Skeletal muscle satellite cell (primary cell): Measurements from ENCODE around the gene MRPL41.

ENCODE experiments used
- H3K27me3 ChIP-seq: 2 replicates; pipeline ENCODE4 v1.7.0; 2013; ENCODE audit warnings: low read length; ENCODE audit not compliant: control insufficient read depth, insufficient read depth
- H3K36me3 ChIP-seq: 2 replicates; pipeline ENCODE4 v1.7.0; 2013; ENCODE audit warnings: mild to moderate bottlenecking, control low read depth, low read length; ENCODE audit not compliant: insufficient read depth
- H3K4me1 ChIP-seq: 2 replicates; pipeline ENCODE4 v1.7.0; 2013; ENCODE audit warnings: low read length; ENCODE audit not compliant: control insufficient read depth, insufficient read depth
- H3K4me2 ChIP-seq: 2 replicates; pipeline ENCODE4 v1.7.0; 2013; ENCODE audit warnings: mild to moderate bottlenecking, low read length
- H3K4me3 ChIP-seq: 2 replicates; pipeline ENCODE4 v1.7.0; 2013; ENCODE audit warnings: low read length
- H3K9ac ChIP-seq: 2 replicates; pipeline ENCODE4 v1.7.0; 2013; ENCODE audit warnings: mild to moderate bottlenecking, low read depth, low read length, moderate library complexity
- H3K9me3 ChIP-seq: replicated peaks from 2 replicates; pipeline ENCODE4 v1.7.0; 2013; ENCODE audit warnings: mild to moderate bottlenecking, control low read depth, low read length

Gene MRPL41

DNA sequence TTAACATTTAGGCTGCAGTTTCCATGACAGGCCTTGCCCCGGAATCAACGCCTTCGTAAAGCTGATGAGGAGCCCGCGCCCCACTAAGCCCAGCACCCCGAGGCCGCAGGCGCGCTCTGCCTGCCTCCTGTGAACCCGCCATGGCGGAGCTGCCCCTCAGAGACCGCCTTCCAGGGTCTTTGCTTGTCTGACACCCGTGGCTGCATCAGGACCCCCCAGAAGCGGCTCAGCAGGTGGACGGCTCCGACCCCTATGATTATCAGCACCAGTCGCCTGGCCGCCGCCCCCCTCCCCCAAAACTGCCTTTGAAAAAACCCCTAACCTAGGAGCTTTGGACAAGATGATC is 27.6 kb downstream of the MRPL41 start:
- Histone ChIP-seq H3K9me3 (no peaks in the 10 kb centered on the region), H3K4me2 (peak overlapping the region; percentile 87), H3K36me3 (peaks cover 41% of the 10 kb centered on the region), H3K9ac (peak overlapping the region; percentile 79), H3K4me1 (peaks cover 20% of the 10 kb centered on the region), H3K4me3 (peak overlapping the region; percentile 97), H3K27me3 (no peaks in the 10 kb centered on the region)

DNA sequence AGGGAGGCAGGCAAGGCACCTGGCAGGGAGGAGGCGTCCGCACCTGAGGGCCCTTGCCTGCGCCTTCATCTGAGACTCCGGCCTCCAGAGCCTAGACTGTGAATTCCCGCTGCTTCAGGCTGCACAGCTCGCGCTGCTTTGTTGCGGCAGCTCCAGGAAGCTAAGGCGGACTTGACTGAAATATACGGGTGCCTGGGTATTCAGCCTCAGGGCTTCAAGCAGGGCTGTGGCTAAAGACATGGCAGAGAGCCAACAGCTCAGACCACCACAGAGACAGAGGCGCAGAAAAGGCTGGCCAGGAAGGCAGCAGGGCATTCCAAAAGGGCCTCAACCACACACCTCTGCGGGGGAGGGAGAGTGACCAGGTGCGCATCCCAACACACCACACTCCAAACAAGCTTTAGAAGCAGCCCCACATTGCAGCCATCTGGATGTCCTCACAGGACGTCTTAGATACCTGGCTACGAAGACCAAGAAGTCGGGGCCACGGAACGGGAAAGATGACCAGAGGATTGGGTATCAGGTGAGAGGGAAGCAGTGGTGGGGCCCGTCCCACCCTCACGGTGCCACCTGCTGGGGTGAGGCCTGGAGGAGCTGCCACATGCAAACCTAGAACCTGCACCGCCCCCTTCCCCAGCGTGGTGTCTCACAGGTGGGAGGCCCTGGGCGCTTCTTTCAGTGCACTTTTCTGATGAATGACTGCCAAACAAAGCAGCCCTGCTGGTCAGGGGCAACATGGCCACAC is 28.7 kb downstream of the MRPL41 start:
- Histone ChIP-seq H3K4me1 (peaks cover 20% of the 10 kb centered on the region), H3K9me3 (no peaks in the 10 kb centered on the region), H3K9ac (no peak overlapping the region)

DNA sequence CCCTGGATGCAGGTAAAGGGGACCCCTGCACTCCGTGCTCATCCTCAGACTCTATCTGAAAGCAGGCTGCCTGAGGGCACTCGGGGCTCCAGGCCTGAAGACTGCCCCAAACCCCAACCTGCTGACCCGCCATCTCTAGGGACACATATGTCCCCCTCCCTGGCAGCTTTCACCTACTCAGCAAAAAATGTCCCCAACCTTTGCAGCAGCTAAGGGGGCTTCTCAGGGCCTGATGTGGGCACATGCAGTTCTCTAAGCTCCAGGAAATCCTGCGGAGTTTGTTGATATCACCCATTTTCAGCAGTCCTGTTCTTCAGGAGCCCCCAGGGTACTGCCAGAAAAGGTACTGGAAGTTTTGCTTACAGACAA is 29.3 kb downstream of the MRPL41 start:
- Histone ChIP-seq H3K4me3 (no peak overlapping the region), H3K9ac (no peak overlapping the region), H3K36me3 (peaks cover 33% of the 10 kb centered on the region), H3K27me3 (no peaks in the 10 kb centered on the region), H3K9me3 (no peaks in the 10 kb centered on the region), H3K4me1 (peaks cover 19% of the 10 kb centered on the region), H3K4me2 (no peak overlapping the region)

More for the DNA sequence above, 28.7 kb downstream of the MRPL41 start:
- Histone ChIP-seq H3K36me3 (peaks cover 33% of the 10 kb centered on the region), H3K27me3 (no peaks in the 10 kb centered on the region), H3K4me2 (no peak overlapping the region), H3K4me3 (no peak overlapping the region)

DNA sequence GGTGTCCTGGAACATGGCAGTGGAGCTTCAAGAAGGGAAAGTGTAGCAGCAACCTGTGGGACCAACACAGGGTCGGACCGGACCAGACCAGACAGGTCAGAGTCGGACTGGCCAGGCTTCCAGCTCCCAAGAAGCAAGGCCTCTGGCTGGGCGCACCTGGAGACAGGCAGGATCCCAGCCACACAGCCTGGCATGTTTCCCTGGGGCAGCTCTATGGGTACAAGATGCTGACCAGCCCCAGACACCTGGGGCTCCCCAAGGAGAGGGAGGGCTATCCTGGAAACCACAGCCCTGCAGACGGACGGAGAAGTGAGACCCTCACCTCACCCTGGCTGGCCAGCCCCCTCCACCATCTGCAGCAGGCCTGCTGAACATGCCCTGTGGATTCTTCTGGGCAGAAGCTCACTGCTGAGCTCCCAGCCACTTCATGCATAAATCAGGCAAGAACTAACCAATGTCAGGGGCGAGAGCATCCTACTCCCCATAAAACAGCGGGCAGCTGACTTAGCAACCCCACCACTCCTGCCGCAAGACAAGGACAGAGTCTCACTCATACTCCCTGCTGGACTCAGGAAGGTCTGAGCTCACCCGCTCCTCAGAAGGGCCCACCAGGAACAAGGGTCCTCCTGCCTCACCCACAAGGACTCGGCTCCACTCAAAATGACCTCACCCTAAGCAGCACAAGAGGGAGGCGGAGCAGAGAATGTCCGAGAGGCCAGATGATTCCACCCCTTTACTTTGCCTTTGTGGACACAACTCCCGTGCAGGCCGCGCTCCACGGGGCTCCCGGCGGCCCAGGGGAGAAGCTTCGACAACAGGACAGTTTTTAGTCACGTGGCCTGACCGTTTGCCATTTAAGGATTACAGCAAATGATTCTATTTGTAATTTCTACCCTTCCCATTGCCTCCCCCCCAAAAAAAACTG is 29.9 kb downstream of the MRPL41 start:
- Histone ChIP-seq H3K9ac (no peak overlapping the region), H3K27me3 (no peaks in the 10 kb centered on the region), H3K4me2 (no peak overlapping the region), H3K9me3 (no peaks in the 10 kb centered on the region), H3K4me3 (no peak overlapping the region), H3K36me3 (peaks cover 38% of the 10 kb centered on the region), H3K4me1 (peaks cover 14% of the 10 kb centered on the region)

DNA sequence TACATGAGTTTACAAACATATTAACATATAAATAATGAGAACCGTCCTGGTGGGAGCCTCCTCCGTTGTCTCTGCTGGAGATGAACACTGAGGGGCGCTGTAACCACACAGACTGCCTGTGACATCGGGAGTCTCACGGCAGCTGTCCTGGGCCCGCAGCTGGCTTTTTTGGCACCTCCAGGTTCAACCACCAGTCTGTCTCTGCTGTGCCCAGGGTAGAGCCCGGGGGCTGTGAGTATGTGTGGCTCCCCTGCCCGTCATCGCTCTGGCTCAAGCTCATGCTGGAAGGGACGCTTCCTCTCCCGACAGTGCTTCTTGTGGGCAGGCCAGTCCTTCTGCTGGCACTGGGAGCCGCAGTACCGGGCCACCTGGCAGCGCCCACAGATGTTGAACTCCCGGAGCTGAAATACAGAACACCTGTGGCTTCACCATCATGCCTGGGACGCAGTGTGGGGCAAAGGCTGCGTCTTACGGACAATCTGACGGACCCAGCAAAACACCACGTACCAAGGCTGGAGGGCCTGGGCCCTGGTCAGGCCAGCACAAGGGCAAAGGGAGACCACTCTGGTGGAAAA is 30.7 kb downstream of the MRPL41 start:
- Histone ChIP-seq H3K9ac (no peak overlapping the region), H3K36me3 (peaks cover 45% of the 10 kb centered on the region)

DNA sequence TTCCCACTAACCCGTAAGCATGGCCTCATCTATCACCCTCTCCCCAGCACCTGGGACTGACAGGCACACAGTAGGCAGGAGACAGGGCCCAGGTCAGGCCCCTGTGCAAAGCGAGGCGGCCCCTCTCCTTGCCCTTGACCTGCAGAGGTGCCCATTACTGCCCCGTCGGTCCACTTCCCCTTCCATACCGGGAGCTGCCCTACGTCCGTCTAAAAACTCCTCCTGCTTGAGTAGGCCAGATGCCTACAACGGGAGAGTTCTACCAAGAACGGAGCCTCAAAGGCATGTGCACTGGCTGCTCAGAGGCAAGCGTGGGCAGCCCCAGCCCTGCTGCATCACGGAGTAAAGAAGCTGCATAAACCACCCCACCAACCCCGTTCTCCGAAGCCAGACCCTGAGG is 31.7 kb downstream of the MRPL41 start:
- no peak overlapping the region for H3K4me2 ChIP-seq
- no peaks in the 10 kb centered on the region for H3K9me3 ChIP-seq
- no peak overlapping the region for H3K9ac ChIP-seq
- H3K4me3 ChIP-seq, result no peak overlapping the region
- H3K4me1 ChIP-seq, result peaks cover 6% of the 10 kb centered on the region
- H3K36me3 ChIP-seq, result peaks cover 55% of the 10 kb centered on the region
- H3K27me3 ChIP-seq, result no peaks in the 10 kb centered on the region

More for the DNA sequence above, 30.7 kb downstream of the MRPL41 start:
- H3K4me2 ChIP-seq, result no peak overlapping the region
- no peaks in the 10 kb centered on the region for H3K9me3 ChIP-seq
- H3K4me1 ChIP-seq, result peaks cover 9% of the 10 kb centered on the region
- H3K27me3 ChIP-seq, result no peaks in the 10 kb centered on the region
- no peak overlapping the region for H3K4me3 ChIP-seq

DNA sequence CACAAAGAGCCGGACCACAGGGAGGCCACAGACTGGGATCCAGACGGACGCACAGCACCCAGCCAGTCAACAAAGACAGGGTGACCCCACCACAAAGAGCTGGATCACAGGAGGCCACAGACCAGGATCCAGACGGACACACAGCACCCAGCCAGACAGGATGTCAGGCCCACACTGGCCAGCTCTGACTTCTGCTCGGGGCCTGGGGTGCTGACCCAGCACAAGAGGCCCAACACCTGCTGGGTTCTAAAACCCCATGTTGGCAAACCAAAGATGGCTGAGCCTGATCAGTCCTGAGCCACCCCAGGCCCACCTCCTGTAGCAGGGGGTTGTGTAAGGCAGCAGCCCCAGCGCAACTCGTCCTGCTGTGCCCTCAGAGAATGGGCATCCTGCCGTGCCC is 32.3 kb downstream of the MRPL41 start:
- Histone ChIP-seq H3K9me3 (no peaks in the 10 kb centered on the region), H3K4me2 (no peak overlapping the region), H3K4me1 (peaks cover 9% of the 10 kb centered on the region), H3K27me3 (no peaks in the 10 kb centered on the region), H3K36me3 (peaks cover 59% of the 10 kb centered on the region), H3K4me3 (no peak overlapping the region), H3K9ac (no peak overlapping the region)

DNA sequence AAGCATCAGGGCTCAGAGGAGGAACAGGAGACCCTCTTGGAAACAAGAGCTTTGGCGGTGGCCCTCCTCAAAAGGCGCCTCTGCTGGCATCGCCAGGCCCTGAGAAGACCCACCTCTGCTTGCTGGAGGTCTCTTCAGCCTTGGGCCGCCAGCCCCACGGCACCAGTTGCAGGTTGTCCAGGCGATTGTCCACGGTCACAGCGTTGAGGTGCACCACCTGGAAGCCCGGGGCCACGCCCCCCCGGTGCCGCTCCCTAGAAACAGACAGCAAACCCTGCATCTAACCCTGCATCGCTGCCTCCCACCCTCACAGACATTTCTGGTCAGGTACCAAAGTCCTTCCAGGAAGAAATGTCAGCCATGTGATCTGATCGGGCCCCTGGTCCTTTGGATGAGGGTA is 35.2 kb downstream of the MRPL41 start:
- no peak overlapping the region for H3K4me2 ChIP-seq
- no peak overlapping the region for H3K9ac ChIP-seq
- H3K4me1 ChIP-seq, result peaks cover 9% of the 10 kb centered on the region
- no peak overlapping the region for H3K4me3 ChIP-seq
- no peaks in the 10 kb centered on the region for H3K9me3 ChIP-seq
- peaks cover 52% of the 10 kb centered on the region for H3K36me3 ChIP-seq
- H3K27me3 ChIP-seq, result no peaks in the 10 kb centered on the region

DNA sequence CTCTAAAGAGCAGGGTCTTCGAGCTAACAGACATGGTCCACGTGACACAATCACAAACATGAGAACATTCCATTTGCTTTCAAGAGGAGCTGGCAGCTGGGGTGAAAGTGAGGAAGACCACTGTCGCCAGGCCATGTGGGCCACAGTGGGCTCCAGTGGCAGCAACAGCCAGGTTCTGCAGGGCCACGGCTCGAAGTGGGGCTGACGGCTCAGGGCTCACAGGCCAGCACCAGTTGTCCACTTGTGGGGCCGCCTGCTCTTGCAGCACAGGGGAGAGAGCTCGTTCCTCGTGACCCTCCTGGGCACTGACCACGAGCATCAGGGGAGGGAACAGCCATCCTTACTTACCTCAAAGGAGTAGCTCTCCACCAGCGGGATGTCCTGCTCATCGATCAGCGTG is 36.6 kb downstream of the MRPL41 start:
- Histone ChIP-seq H3K9me3 (no peaks in the 10 kb centered on the region), H3K4me3 (no peak overlapping the region), H3K4me2 (no peak overlapping the region), H3K36me3 (peaks cover 40% of the 10 kb centered on the region), H3K27me3 (no peaks in the 10 kb centered on the region), H3K4me1 (peaks cover 9% of the 10 kb centered on the region), H3K9ac (no peak overlapping the region)

DNA sequence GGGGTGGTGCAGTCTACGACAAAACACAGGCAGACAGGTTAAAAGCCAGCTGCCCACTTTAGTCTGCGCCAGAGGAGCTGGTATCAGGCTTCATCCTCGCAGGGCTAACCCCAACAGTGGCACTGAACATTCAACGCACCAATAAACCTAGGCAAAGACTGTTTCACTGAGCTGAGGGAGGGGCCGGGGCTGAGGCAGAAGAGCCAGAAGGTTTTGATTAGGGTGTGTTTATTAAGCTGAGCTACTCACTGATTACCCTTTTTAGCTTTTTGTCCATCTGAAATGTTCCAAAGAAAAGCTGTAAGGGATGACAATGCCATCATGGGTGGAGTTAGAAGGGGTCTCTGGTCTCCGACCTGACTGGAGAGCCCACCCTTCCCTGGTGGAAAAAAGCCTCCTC is 37.2 kb downstream of the MRPL41 start:
- Histone ChIP-seq H3K9me3 (no peaks in the 10 kb centered on the region), H3K36me3 (peaks cover 37% of the 10 kb centered on the region), H3K4me3 (peak overlapping the region; percentile 91), H3K4me1 (peaks cover 9% of the 10 kb centered on the region), H3K27me3 (no peaks in the 10 kb centered on the region), H3K9ac (peak overlapping the region; percentile 77), H3K4me2 (peak overlapping the region; percentile 83)

DNA sequence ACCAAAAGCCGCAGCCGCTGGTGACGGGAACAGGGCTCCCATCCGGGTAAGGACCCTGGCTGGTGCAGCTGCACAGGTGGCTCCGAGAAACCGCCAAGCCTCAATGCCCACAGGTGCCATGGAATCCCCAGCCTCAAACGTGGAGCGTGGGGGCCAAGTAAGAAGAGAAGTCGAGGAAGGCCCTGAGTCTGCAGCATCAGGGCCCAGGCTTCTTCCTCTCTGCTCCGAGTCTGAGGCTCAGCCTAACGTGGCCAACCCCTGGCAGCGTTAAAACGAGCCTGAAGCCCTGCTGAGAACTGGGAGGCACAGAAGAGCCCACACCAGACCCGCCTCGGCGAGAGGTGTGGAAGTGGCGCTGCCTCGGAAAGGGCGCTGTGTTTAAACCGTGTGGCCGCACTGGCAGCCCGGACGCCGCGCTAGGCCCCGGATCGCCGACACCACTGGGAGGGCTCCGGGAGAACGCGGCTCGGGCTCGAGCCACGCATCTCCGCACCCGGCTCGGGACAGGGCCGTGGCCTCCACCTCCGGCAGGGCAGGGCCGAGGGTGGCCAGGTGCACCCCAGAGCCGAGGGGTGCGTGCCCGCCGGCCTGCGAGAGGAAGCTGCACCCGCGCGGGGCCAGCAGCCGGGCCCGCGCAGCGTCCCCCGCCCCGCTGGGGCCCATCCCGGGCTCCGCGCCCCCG is 37.9 kb downstream of the MRPL41 start:
- Histone ChIP-seq H3K36me3 (peaks cover 37% of the 10 kb centered on the region), H3K9ac (peak overlapping the region; percentile 77), H3K9me3 (no peaks in the 10 kb centered on the region), H3K27me3 (no peaks in the 10 kb centered on the region), H3K4me3 (peak overlapping the region; percentile 91), H3K4me1 (peaks cover 9% of the 10 kb centered on the region), H3K4me2 (peak overlapping the region; percentile 83)
